ENCODE data around the gene PRKCB. TPM values are rescaled to one million over a fixed set of nuclear protein-coding genes. Genes with fewer than 3 reads are reported as not detected.

PRKCB gene
- polyA plus RNA-seq, 1 donor from 2014 or later = 27.6 TPM

DNA sequence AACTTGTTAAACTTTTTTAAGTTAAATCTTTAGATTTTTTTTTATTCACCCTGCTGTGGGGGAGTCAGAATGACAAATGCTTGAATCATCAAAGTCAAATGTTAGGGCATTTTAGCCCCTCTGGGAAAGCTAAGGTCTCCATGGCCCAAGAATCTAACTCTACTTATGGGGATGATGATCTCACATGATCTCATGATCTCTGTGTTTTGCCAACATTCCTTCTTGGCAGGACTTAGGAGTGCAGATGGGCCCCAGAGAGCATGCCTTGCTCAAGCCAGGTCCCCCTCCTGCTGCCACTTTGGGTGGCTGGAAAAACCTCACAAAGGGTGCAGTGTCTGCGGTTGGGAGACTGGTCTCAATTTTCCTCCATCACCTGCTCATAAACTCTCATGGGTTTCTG is 108.6 kb downstream of the PRKCB start:
- Histone ChIP-seq H2AFZ (ENCODE audit: low read depth, low read length) (no peak overlapping the region), H4K20me1 (ENCODE audit: insufficient read depth) (no peaks in the 10 kb centered on the region), H3K27me3 (ENCODE audit: insufficient read depth, low read depth, low read length) (no peaks in the 10 kb centered on the region), H3K4me2 (ENCODE audit: low read length) (no peak overlapping the region), H3K4me3 (ENCODE audit: low read length) (no peak overlapping the region), H3F3A (ENCODE audit: insufficient read depth, low read length, poor library complexity, severe bottlenecking) (no peaks in the 10 kb centered on the region), H3K9me3 (ENCODE audit: low read length) (no peaks in the 10 kb centered on the region), H3K9ac (ENCODE audit: low read length) (no peak overlapping the region), H3K27ac (ENCODE audit: low read length) (no peak overlapping the region), H3K9me2 (ENCODE audit: insufficient read depth, low read length) (no peaks in the 10 kb centered on the region), H3K79me2 (replicated peaks; ENCODE audit: insufficient read depth, low read length) (no peaks in the 10 kb centered on the region), H3K36me3 (ENCODE audit: insufficient read depth, low read length) (no peaks in the 10 kb centered on the region)
- TF ChIP-seq MXI1 (conservative IDR thresholded peaks at IDR 0.05; ENCODE audit: poor library complexity, severe bottlenecking) (no peak), EZH2 (IDR thresholded peaks at IDR 0.05; ENCODE audit: borderline replicate concordance, insufficient read depth, low read length, poor library complexity, severe bottlenecking) (no peak), SMC3 (conservative IDR thresholded peaks at IDR 0.05; ENCODE audit: poor library complexity) (no peak), TAF1 (IDR thresholded peaks at IDR 0.05; ENCODE audit: low read depth) (no peak), EP300 (conservative IDR thresholded peaks at IDR 0.05; ENCODE audit: poor library complexity, severe bottlenecking) (no peak), POLR2AphosphoS5 (IDR thresholded peaks at IDR 0.05) (no peak)
- TF ChIP-seq, protein P1, sequence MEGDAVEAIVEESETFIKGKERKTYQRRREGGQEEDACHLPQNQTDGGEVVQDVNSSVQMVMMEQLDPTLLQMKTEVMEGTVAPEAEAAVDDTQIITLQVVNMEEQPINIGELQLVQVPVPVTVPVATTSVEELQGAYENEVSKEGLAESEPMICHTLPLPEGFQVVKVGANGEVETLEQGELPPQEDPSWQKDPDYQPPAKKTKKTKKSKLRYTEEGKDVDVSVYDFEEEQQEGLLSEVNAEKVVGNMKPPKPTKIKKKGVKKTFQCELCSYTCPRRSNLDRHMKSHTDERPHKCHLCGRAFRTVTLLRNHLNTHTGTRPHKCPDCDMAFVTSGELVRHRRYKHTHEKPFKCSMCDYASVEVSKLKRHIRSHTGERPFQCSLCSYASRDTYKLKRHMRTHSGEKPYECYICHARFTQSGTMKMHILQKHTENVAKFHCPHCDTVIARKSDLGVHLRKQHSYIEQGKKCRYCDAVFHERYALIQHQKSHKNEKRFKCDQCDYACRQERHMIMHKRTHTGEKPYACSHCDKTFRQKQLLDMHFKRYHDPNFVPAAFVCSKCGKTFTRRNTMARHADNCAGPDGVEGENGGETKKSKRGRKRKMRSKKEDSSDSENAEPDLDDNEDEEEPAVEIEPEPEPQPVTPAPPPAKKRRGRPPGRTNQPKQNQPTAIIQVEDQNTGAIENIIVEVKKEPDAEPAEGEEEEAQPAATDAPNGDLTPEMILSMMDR (IDR thresholded peaks at IDR 0.05; ENCODE audit: poor library complexity, severe bottlenecking) = no peak

DNA sequence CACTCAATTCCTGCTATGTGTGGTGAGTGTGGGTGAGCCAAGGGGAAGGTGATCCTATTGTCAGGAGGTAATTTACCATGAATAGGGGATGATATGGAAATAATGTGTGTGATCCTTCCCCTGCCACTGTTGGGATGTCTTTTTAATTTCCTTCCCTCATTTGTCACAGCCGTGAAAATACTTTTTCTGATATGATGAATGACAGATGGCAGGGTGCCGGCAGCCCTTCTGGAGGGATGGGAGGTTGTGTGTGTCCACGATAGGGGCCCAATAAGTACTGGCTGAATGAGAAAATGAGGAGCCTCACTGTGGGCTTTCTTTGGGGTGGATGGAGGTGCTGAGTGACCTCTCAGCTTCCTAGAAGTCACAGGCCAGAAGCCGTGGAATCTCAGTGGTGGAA is 109.5 kb downstream of the PRKCB start:
- Histone ChIP-seq H2AFZ (ENCODE audit: low read depth, low read length) (no peak overlapping the region), H3K79me2 (replicated peaks; ENCODE audit: insufficient read depth, low read length) (no peaks in the 10 kb centered on the region), H3K36me3 (ENCODE audit: insufficient read depth, low read length) (no peaks in the 10 kb centered on the region), H3K9ac (ENCODE audit: low read length) (no peak overlapping the region), H3F3A (ENCODE audit: insufficient read depth, low read length, poor library complexity, severe bottlenecking) (no peaks in the 10 kb centered on the region), H3K9me2 (ENCODE audit: insufficient read depth, low read length) (no peaks in the 10 kb centered on the region), H3K27ac (ENCODE audit: low read length) (no peak overlapping the region), H3K4me3 (ENCODE audit: low read length) (no peak overlapping the region), H3K27me3 (ENCODE audit: insufficient read depth, low read depth, low read length) (no peaks in the 10 kb centered on the region), H3K9me3 (ENCODE audit: low read length) (no peaks in the 10 kb centered on the region), H4K20me1 (ENCODE audit: insufficient read depth) (no peaks in the 10 kb centered on the region), H3K4me2 (ENCODE audit: low read length) (no peak overlapping the region)
- TF ChIP-seq RAD21 (conservative IDR thresholded peaks at IDR 0.05) (no peak), MXI1 (conservative IDR thresholded peaks at IDR 0.05; ENCODE audit: poor library complexity, severe bottlenecking) (no peak), EP300 (conservative IDR thresholded peaks at IDR 0.05; ENCODE audit: poor library complexity, severe bottlenecking) (no peak), SMC3 (conservative IDR thresholded peaks at IDR 0.05; ENCODE audit: poor library complexity) (no peak)

DNA sequence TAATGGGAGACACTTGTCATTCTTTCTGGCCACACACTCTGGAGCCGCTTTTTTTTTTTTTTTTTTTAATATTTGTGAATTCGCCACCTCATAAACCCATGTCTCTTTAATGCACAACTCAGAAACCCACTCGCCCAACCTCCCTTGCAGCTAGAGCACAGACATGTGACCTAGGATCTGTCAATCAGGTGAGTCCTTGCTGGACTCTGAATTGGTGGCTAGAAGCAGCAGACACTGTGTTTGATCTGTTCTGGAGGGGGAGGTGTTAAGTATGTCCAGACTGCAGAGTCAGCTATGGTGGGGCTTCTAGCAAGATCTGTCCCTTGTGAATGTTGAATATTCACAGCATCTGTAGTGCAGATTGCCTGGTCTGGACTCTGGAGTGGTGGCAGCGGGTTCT is 112.1 kb downstream of the PRKCB start:
- TF ChIP-seq POLR2AphosphoS5 (IDR thresholded peaks at IDR 0.05) (no peak), EP300 (conservative IDR thresholded peaks at IDR 0.05; ENCODE audit: poor library complexity, severe bottlenecking) (no peak)
- TF ChIP-seq, protein P2, sequence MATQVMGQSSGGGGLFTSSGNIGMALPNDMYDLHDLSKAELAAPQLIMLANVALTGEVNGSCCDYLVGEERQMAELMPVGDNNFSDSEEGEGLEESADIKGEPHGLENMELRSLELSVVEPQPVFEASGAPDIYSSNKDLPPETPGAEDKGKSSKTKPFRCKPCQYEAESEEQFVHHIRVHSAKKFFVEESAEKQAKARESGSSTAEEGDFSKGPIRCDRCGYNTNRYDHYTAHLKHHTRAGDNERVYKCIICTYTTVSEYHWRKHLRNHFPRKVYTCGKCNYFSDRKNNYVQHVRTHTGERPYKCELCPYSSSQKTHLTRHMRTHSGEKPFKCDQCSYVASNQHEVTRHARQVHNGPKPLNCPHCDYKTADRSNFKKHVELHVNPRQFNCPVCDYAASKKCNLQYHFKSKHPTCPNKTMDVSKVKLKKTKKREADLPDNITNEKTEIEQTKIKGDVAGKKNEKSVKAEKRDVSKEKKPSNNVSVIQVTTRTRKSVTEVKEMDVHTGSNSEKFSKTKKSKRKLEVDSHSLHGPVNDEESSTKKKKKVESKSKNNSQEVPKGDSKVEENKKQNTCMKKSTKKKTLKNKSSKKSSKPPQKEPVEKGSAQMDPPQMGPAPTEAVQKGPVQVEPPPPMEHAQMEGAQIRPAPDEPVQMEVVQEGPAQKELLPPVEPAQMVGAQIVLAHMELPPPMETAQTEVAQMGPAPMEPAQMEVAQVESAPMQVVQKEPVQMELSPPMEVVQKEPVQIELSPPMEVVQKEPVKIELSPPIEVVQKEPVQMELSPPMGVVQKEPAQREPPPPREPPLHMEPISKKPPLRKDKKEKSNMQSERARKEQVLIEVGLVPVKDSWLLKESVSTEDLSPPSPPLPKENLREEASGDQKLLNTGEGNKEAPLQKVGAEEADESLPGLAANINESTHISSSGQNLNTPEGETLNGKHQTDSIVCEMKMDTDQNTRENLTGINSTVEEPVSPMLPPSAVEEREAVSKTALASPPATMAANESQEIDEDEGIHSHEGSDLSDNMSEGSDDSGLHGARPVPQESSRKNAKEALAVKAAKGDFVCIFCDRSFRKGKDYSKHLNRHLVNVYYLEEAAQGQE (IDR thresholded peaks at IDR 0.05; ENCODE audit: borderline replicate concordance) = no peak
- Histone ChIP-seq H2AFZ (ENCODE audit: low read depth, low read length) (no peak overlapping the region), H3K4me3 (ENCODE audit: low read length) (no peak overlapping the region), H3K27ac (ENCODE audit: low read length) (no peak overlapping the region), H3K36me3 (ENCODE audit: insufficient read depth, low read length) (no peaks in the 10 kb centered on the region), H3K9me3 (ENCODE audit: low read length) (no peaks in the 10 kb centered on the region), H3F3A (ENCODE audit: insufficient read depth, low read length, poor library complexity, severe bottlenecking) (no peaks in the 10 kb centered on the region), H4K20me1 (ENCODE audit: insufficient read depth) (no peaks in the 10 kb centered on the region), H3K9me2 (ENCODE audit: insufficient read depth, low read length) (no peaks in the 10 kb centered on the region), H3K9ac (ENCODE audit: low read length) (no peak overlapping the region), H3K4me2 (ENCODE audit: low read length) (no peak overlapping the region), H3K27me3 (ENCODE audit: insufficient read depth, low read depth, low read length) (no peaks in the 10 kb centered on the region), H3K79me2 (replicated peaks; ENCODE audit: insufficient read depth, low read length) (no peaks in the 10 kb centered on the region)

Data from neural cell (in vitro differentiated cells).